HEK293 (cell line): ENCODE results near the gene MCM3AP.

Experiments
- PBX3 ChIP-seq: sonication (generic); formaldehyde crosslinking; IDR thresholded peaks from 2 replicates; pipeline ENCODE4 v1.8.1; 2022; ENCODE audit warnings: mild to moderate bottlenecking, moderate library complexity, missing genetic modification reagents
- RBAK ChIP-seq: fragments of 450-650 bp; formaldehyde crosslinking; IDR thresholded peaks from 2 replicates; pipeline ENCODE4 v1.5.1; 2016; ENCODE audit warnings: missing biosample characterization, missing genetic modification characterization
- SCRT1 ChIP-seq: fragments of 450-650 bp; formaldehyde crosslinking; IDR thresholded peaks from 2 replicates; pipeline ENCODE4 v1.5.1; 2016; ENCODE audit warnings: missing biosample characterization, missing genetic modification characterization, borderline replicate concordance
- ZNF473 ChIP-seq: fragments of 450-650 bp; formaldehyde crosslinking; IDR thresholded peaks from 2 replicates; pipeline ENCODE4 v1.5.1; 2017; ENCODE audit warnings: missing biosample characterization, missing genetic modification characterization
- ZNF585B ChIP-seq: fragments of 450-650 bp; formaldehyde crosslinking; IDR thresholded peaks from 2 replicates; pipeline ENCODE4 v1.5.1; 2016; ENCODE audit warnings: missing biosample characterization, missing genetic modification characterization
- ZNF624 ChIP-seq: fragments of 450-650 bp; formaldehyde crosslinking; IDR thresholded peaks from 2 replicates; pipeline ENCODE4 v1.5.1; 2017; ENCODE audit warnings: missing biosample characterization, missing genetic modification characterization
- ZNF664 ChIP-seq: fragments of 450-650 bp; formaldehyde crosslinking; IDR thresholded peaks from 2 replicates; pipeline ENCODE4 v1.5.1; 2016; ENCODE audit warnings: missing biosample characterization, missing genetic modification characterization

Gene MCM3AP

GRCh38 chr21:46185716-46186115 is 99.7 kb downstream of the MCM3AP start (continued):
- TF ChIP-seq PBX3 (CRISPR knock-in tag) (no peak), ZNF664 (tag by site-specific recombination) (no peak), ZNF585B (no peak), ZNF624 (tag by site-specific recombination) (no peak), RBAK (tag by site-specific recombination) (no peak), SCRT1 (tag by site-specific recombination) (no peak), ZNF473 (no peak)
